Lower leg skin (tissue), 3 donors: ENCODE data around the gene CAPN15.

Experiments
- CTCF ChIP-seq, 3 donors: fragments of 450-650 bp; IDR thresholded peaks; one replicate each; pipeline ENCODE4 v1.5.1; 2016; ENCODE audit warnings: antibody characterized with exemption in 3 of 3, mild to moderate bottlenecking in 3 of 3, moderate library complexity in 2 of 3
- POLR2A ChIP-seq, 2 donors: fragments of 450-650 bp; IDR thresholded peaks; one replicate each; pipeline ENCODE4 v1.6.1; 2016 to 2017; ENCODE audit warnings: antibody characterized with exemption in 2 of 2, mild to moderate bottlenecking in 1 of 2, moderate library complexity in 1 of 2

GRCh38 chr16:496097-496886 is 31.2 kb upstream of the CAPN15 start:
- no peak for TF ChIP-seq CTCF (IDR thresholded peaks at IDR 0.05)
- no peak for TF ChIP-seq POLR2A (IDR thresholded peaks at IDR 0.05)
